ENCODE results near the gene SOX6. TPM values are rescaled to one million over a fixed set of nuclear protein-coding genes. Genes with fewer than 3 reads are reported as not detected.

SOX6 gene
- total RNA-seq, 1 donor from 2014 or later: 8.3 TPM

- no peak for TF ChIP-seq CTCF (IDR thresholded peaks at IDR 0.05)
- Histone ChIP-seq H3K4me3 (no peak overlapping the region), H3K27ac (no peak overlapping the region), H3K36me3 (no peaks in the 10 kb centered on the region), H3K9me3 (no peaks in the 10 kb centered on the region), H3K27me3 (no peaks in the 10 kb centered on the region), H3K4me1 (no peaks in the 10 kb centered on the region)
- no peak for DNase-seq
- no peak for ATAC-seq
- intact Hi-C loops (cut with DNase I): no loop called here
Measured at GRCh38 chr11:16158426-16158994, 197.8 kb downstream of the SOX6 start.

- H3K27me3 ChIP-seq: no peaks in the 10 kb centered on the region
- no peaks in the 10 kb centered on the region for H3K9me3 ChIP-seq
- no peak for DNase-seq
- no peak overlapping the region for H3K27ac ChIP-seq
- H3K36me3 ChIP-seq: no peaks in the 10 kb centered on the region
- no peak overlapping the region for H3K4me3 ChIP-seq
- no peaks in the 10 kb centered on the region for H3K4me1 ChIP-seq
- ATAC-seq: no peak
- intact Hi-C loops (cut with DNase I): no loop called here
- TF ChIP-seq CTCF (IDR thresholded peaks at IDR 0.05): no peak
Measured at GRCh38 chr11:16157327-16157726, 199.0 kb downstream of the SOX6 start.

- Histone ChIP-seq H3K4me1 (no peaks in the 10 kb centered on the region), H3K36me3 (no peaks in the 10 kb centered on the region), H3K4me3 (no peak overlapping the region), H3K9me3 (no peaks in the 10 kb centered on the region), H3K27me3 (no peaks in the 10 kb centered on the region), H3K27ac (peak overlapping the region; percentile 3)
- peak; percentile 15 for ATAC-seq
- DNase-seq: no peak
- no peak for TF ChIP-seq CTCF (IDR thresholded peaks at IDR 0.05)
- intact Hi-C loops (cut with DNase I): no loop called here
Measured at GRCh38 chr11:16155448-16155847, 200.9 kb downstream of the SOX6 start.

- Histone ChIP-seq H3K36me3 (no peaks in the 10 kb centered on the region), H3K9me3 (no peaks in the 10 kb centered on the region), H3K27ac (peak overlapping the region; percentile 3), H3K27me3 (no peaks in the 10 kb centered on the region), H3K4me1 (no peaks in the 10 kb centered on the region), H3K4me3 (no peak overlapping the region)
- DNase-seq (no peak), ATAC-seq (peak; percentile 97)
- TF ChIP-seq CTCF (IDR thresholded peaks at IDR 0.05): no peak
- intact Hi-C loops (cut with DNase I): no loop called here
Measured at GRCh38 chr11:16154715-16155396, 201.5 kb downstream of the SOX6 start.

GRCh38 chr11:16153951-16154350 is 202.4 kb downstream of the SOX6 start:
- intact Hi-C loops (cut with DNase I): no loop called here

More at GRCh38 chr11:16153951-16154350, 202.4 kb downstream of the SOX6 start:
- TF ChIP-seq CTCF (IDR thresholded peaks at IDR 0.05): no peak
- H3K4me3 ChIP-seq: no peak overlapping the region
- H3K27ac ChIP-seq: no peak overlapping the region
- no peak for DNase-seq
- no peaks in the 10 kb centered on the region for H3K36me3 ChIP-seq
- no peaks in the 10 kb centered on the region for H3K4me1 ChIP-seq
- no peaks in the 10 kb centered on the region for H3K27me3 ChIP-seq
- no peaks in the 10 kb centered on the region for H3K9me3 ChIP-seq
- ATAC-seq: no peak
